T-helper 2 cell (primary cell): ENCODE results near the gene ASF1B.
A peak's percentile ranks its signal among the peaks of the same experiment; 100 is the strongest.

Experiments used
- DNase-seq, 5 experiments: peaks; one replicate each; pipeline versions ENCODE4 v3.0.0 to v3.0.0-alpha.2; 2012 to 2022

ASF1B gene

GRCh38 chr19:14106840-14107239, 29.5 kb downstream of the ASF1B start:
- no peak for DNase-seq

- no peak for DNase-seq
These were observed 30.7 kb downstream of the ASF1B start for GRCh38 chr19:14105680-14106079.

GRCh38 chr19:14103310-14103709, 33.1 kb downstream of the ASF1B start:
- DNase-seq = no peak

- no peak for DNase-seq
These were observed 33.6 kb downstream of the ASF1B start for GRCh38 chr19:14102756-14103155.

GRCh38 chr19:14102102-14102696, 34.2 kb downstream of the ASF1B start:
- DNase-seq = no peak

GRCh38 chr19:14101003-14101545, 35.3 kb downstream of the ASF1B start:
- no peak for DNase-seq

GRCh38 chr19:14097532-14098151, 38.7 kb downstream of the ASF1B start:
- DNase-seq = no peak

GRCh38 chr19:14096272-14096992, 40.0 kb downstream of the ASF1B start:
- DNase-seq = no peak

GRCh38 chr19:14094854-14095253, 41.5 kb downstream of the ASF1B start:
- no peak for DNase-seq

GRCh38 chr19:14093117-14093823, 43.1 kb downstream of the ASF1B start:
- DNase-seq = no peak

GRCh38 chr19:14091813-14092462, 44.5 kb downstream of the ASF1B start:
- DNase-seq = peak in 1 of 5 experiments; percentile 72

GRCh38 chr19:14091081-14091812, 45.1 kb downstream of the ASF1B start:
- DNase-seq = peak in 4 of 5 experiments; percentile 47 to 81 (median 57)

GRCh38 chr19:14090509-14091080, 45.8 kb downstream of the ASF1B start, which contains the start of gene SAMD1:
Gene SAMD1 (minus strand): TSS chr19:14090751.
- DNase-seq = peak; percentile 63 to 92 (median 73)

- peak; percentile 16 to 72 (median 34) for DNase-seq
These were observed 46.5 kb downstream of the ASF1B start for GRCh38 chr19:14089662-14090508.

- DNase-seq = peak in 1 of 5 experiments; percentile 51
These were observed 47.1 kb downstream of the ASF1B start for GRCh38 chr19:14089412-14089661.

- no peak for DNase-seq
These were observed 47.6 kb downstream of the ASF1B start for GRCh38 chr19:14088634-14089411.

GRCh38 chr19:14086098-14086497, 50.3 kb downstream of the ASF1B start:
- DNase-seq = no peak

- no peak for DNase-seq
These were observed 50.9 kb downstream of the ASF1B start, which contains the start of gene C19orf67 for GRCh38 chr19:14085309-14085995. Gene C19orf67 (minus strand): TSS chr19:14085783. CDS start chr19:14085627, 156 bp downstream.

GRCh38 chr19:14082675-14082960, 53.8 kb downstream of the ASF1B start:
- no peak for DNase-seq
